GM19452 (cell line): Measurements from ENCODE around the gene ARF6.
"Not testable (repeated sequence)": the region's sequence is repeated elsewhere in the genome, so short reads cannot be mapped to it uniquely, and the experiment has no call there.

Experiments
- ATAC-seq: cut with Tn5 transposase; IDR thresholded peaks from one replicate; pipeline ENCODE4 v1.9.1; 2021; ENCODE audit not compliant: unreplicated experiment

The ARF6 gene

DNA sequence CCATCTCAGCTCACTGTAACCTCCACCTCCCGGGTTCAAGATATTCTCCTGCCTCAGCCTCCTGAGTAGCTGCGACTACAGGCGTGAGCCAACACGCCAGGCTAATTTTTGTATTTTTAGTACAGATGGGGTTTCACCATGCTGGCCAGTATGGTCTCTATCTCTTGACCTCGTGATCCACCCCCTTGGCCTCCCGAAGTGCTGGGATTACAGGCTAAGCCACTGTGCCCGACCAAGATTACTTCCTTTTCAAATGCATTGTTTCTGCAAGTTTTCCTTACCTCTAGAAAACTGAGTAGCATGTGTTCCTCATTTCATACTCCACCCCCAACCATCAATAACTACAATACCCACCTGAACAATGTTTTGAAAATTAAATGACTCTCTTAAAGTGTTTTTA lies 13.1 kb downstream of the ARF6 start:
- no peak for ATAC-seq

GRCh38 chr14:49907186-49907585 lies 14.3 kb downstream of the ARF6 start:
- no peak for ATAC-seq

DNA sequence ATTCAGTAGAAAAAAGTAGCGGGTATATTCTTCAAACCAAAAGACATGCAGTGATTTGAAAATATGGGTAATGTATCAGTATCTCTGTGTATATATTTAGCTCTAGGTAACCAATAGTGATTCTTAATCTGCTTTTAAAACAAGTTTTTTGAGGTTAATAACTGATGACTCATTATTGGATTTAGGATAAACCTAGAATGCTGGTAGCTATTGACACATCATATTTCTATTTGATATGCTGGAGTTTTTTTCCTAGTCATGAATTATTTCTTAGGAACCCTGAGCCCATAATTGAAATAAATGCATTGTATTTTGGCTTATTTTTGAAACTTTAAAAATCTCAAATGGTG lies 15.5 kb downstream of the ARF6 start:
- ATAC-seq: no peak

DNA sequence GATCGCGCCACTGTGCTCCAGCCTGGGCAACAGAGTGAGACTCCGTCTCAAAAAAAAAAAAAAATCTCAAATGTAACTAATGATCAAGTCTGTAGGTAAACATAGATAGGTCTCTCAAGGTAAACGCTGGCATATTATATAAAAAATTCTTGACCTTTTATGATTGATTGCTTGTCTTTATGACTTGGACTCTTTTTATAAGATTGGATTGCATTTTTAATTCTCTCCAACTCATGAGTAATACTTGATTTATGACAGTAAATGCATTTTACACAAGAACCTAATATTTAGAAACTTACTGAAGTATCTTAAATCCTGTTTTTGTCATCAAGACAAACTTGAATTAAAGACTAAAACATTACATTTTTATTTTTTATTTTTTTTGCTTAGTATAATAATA lies 16.1 kb downstream of the ARF6 start:
- no peak for ATAC-seq

DNA sequence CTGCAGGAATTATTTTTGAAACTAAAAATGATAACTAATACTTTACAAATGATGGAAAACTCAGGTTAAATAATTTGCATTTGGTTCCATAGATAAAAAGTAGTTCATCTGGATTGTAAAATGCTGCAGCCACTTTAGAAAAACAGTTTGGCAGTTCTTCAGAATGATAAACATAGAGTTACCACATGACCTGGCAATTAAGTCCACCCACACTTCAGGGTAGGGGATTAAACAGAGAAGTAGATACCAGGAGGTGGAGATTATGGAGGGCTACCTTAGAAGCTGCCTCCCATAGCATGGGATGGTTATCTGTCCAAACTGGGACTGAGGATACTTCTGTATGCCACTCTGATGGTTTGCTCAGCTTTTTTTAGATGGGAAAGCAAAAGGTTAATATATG lies 22.2 kb downstream of the ARF6 start:
- ATAC-seq: no peak

- ATAC-seq: no peak
Observed at GRCh38 chr14:49918706-49919105, 25.8 kb downstream of the ARF6 start.

- ATAC-seq: no peak
Observed at GRCh38 chr14:49919825-49920659, 27.2 kb downstream of the ARF6 start.

DNA sequence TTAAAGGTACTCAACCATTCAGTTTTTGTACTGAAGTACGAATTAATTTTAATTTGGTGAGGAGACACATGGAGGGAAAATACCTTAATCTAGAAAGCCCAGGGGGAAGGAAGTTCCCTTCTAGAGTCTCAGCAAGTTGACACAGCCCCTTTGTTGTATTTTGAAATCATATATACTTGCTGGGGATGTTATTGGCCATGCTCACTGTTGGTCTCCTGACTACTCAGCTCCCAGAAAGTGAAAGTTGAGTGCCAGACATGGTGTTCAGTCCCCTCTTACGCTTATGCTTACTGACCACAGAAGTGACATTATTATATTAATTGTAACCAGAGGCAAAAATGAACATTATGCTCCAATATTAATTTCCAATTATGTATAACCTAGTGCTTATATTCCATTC lies 28.1 kb downstream of the ARF6 start:
- ATAC-seq: no peak

GRCh38 chr14:49921401-49921800 lies 28.5 kb downstream of the ARF6 start:
- ATAC-seq: no peak

- ATAC-seq: no peak
Observed at GRCh38 chr14:49923442-49923841, 30.6 kb downstream of the ARF6 start.

DNA sequence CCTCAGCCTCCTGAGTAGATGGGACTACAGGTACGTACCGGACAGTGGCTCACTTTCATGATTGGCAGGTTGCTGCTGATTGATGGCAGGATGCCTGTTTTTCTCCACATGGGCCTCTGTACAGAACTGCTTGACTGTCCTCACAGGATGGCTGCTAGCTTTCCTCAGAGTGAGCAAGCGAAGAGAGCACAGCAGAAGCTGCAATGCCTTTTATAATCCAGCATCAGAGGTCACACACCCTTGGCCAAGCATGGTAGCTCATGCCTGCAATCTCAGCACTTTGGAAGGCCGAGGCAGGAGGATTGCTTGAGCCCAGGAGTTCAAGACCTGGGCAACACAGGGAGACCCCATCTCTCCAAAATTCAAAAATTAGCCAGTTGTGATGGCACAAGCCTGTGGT lies 31.0 kb downstream of the ARF6 start:
- ATAC-seq: no peak

- ATAC-seq: no peak
Observed at GRCh38 chr14:49924852-49925251, 32.0 kb downstream of the ARF6 start.

DNA sequence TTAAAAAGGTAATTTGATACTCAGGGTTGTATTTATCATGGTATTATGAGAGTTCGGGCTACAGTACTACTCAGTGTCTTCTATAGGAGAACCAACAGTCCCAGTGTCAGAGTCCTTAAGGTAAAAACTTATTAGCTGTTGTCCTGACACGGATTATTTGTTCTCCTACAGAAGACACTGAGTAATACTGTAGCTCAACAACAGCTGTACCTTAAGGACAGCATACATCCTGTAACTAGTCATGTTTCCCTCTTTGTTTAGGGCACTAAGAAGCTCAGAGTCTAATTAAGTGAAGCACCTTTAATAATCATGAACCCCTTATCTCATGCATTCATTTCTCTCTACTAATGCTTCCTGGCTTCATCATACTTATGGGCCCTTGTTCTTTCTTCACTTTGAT lies 33.9 kb downstream of the ARF6 start:
- no peak for ATAC-seq

DNA sequence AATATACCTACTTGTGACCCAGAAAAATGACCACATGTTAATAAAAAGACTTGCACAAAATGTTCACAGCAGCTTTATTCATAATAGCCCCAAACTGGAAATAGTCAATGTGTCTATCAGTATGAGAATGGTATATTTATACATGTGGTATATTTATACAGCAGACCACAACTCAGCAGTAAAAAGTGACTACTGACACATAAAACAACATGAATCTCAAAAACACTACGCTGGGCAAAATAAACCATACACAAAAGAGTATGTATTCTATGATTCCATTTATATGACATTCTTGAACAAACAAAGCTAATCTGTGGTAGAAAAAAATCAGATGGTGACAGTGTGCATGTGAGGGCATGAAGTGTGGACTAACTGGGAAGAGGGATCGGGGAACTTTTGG lies 35.1 kb downstream of the ARF6 start:
- ATAC-seq: no peak

GRCh38 chr14:49930720-49931119 lies 37.8 kb downstream of the ARF6 start:
- no peak for ATAC-seq

- ATAC-seq: no peak
Observed at GRCh38 chr14:49931523-49931922, 38.6 kb downstream of the ARF6 start.

GRCh38 chr14:49933128-49933527 lies 40.2 kb downstream of the ARF6 start:
- ATAC-seq: no peak

GRCh38 chr14:49933704-49934103 lies 40.8 kb downstream of the ARF6 start:
- ATAC-seq: no peak

- no peak for ATAC-seq
Observed at GRCh38 chr14:49934646-49935045, 41.8 kb downstream of the ARF6 start.

GRCh38 chr14:49935526-49935925 lies 42.6 kb downstream of the ARF6 start:
- ATAC-seq: no peak

DNA sequence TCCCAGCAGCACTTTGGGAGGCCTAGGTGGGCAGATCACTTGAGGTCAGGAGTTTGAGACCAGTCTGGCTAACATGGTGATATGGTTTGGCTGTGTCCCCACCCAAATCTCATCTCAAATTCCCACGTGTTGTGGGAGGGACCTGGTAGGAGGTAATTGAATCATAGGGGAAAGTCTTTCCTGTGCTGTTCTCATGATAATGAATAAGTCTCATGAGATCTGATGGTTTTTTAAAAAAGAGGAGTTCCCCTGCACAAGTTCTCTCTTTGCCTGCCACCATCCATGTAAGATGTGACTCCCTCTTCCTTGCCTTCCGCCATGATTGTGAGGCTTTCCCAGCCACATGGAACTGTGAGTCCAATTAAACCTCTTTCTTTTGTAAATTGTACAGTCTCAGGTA lies 43.4 kb downstream of the ARF6 start:
- ATAC-seq: not testable (repeated sequence)

- ATAC-seq: not testable (repeated sequence)
Observed at GRCh38 chr14:49936882-49937281, 44.0 kb downstream of the ARF6 start.

- ATAC-seq: not testable (repeated sequence)
Observed at GRCh38 chr14:49939215-49939614, 46.3 kb downstream of the ARF6 start.
